ACHN (cell line): ENCODE results near the gene CAT.

Source experiments
- DNase-seq: peaks from one replicate; pipeline ENCODE4 v3.0.0-alpha.2; 2015
- in situ Hi-C: cut with HindIII; loops from 2 replicates; pipeline ENCODE4 v1.10.0; 2017; ENCODE audit warnings: low sequenced_read_pairs, low pct_ligation_motif_present, low pct_unique_long_range_greater_than_20kb

The CAT gene

DNA sequence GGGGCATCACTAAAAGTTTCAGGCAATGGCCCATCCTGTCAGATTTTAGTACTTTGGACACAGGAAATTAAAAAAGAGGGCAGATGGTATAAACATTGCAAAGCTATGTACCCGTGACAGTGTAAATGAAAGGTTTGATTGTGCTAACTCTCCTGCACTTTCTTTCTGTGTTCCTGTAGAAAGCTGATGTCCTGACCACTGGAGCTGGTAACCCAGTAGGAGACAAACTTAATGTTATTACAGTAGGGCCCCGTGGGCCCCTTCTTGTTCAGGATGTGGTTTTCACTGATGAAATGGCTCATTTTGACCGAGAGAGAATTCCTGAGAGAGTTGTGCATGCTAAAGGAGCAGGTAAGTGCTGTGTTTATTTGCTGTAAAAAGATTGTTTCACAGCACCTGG lies 10.3 kb downstream of the CAT start:
- no peak for DNase-seq
- in situ Hi-C loops: no loop called here

- DNase-seq: no peak
- in situ Hi-C loops: no loop called here
Observed at GRCh38 chr11:34451053-34451452, 12.3 kb downstream of the CAT start.

- no peak for DNase-seq
- in situ Hi-C loops: no loop called here
Observed at GRCh38 chr11:34454308-34455032, 15.7 kb downstream of the CAT start.

DNA sequence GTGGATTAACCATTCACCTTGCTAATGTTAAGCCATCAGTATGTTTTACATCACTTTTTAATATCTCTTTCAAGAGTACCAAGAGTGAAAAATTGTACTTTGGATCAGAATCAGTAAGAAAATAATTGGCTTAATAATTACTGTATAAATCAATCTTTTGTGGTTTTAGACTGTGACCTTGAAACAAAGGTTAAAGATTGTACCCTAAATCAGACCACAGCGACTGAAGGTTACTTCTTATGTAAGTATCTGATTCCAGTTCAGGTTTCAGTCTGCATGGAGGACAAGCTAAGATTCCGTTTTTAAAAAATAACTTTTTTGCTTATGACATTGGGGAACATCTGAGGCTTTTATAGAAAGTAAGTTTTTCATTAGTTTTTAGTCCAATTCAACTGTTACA lies 18.9 kb downstream of the CAT start:
- in situ Hi-C loops: no loop called here
- no peak for DNase-seq

DNA sequence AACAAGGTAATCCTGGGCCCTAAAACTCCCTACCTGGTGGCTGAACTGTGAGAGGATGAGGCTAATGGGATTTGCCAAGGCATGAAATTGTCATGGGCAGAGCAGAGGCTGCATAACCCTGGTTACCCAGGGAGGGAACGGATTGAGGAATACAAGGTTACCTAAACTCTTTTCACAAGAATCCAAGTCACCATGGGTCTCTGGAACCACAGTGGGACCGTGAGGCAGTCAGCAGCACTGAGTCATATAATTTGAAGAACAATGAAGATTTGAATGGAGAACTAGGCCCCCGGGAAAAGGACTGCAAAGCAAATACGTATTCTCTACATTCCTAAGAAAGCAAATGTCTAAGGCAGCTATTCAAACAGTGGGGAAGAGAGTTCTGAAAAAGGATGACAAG lies 19.8 kb downstream of the CAT start:
- in situ Hi-C loops: no loop called here
- no peak for DNase-seq

DNA sequence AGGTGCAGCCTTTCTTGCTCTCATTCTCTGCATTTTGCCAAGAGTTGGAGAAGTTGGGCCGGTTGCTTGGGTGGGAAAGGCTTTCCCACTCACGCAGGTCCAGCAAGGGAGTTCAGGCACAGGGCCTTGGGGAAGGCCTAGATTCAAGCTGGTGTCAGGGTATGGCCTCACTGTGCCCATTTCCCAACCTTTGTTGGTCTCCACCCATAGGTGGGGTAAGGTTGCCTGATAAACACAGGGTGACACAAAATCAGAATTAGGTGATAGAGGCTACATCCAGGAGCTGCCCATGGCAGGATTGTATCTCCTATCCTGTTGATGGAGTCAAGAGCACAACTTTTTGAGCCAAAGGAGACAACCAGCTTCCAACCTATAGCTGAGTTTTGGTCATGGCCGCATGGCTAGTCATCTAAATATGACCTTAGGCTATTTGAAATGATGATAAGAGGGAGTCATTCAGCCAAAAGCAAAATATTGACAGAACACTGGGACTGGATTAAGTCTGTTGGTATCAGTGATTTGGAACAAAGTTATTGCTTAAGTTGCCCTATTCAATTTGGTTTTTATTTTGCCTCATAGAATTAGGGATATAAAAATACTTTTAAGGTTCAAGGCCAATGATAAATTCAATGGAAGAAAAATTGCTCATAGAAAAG lies 20.9 kb downstream of the CAT start:
- no peak for DNase-seq
- in situ Hi-C loops: no loop called here

DNA sequence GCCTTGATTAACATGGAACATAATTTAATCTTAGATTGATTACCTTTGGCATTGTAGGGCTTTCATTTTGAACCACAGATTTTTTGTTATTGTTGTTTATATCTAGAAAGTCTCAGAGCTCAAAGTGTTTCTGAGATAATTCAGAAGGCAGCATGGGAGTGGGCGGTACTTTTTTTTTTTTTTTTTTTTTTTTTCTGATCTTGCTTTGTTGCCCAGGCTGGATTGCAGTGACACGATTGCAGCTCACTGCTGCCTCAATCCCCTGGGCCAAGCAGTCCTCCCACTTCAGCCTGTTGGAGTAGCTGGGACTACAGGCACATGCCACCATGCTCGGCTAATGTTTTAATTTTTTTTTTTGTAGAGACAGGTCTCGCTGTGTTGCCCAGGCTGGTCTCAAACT lies 21.5 kb downstream of the CAT start:
- in situ Hi-C loops: no loop called here
- no peak for DNase-seq

DNA sequence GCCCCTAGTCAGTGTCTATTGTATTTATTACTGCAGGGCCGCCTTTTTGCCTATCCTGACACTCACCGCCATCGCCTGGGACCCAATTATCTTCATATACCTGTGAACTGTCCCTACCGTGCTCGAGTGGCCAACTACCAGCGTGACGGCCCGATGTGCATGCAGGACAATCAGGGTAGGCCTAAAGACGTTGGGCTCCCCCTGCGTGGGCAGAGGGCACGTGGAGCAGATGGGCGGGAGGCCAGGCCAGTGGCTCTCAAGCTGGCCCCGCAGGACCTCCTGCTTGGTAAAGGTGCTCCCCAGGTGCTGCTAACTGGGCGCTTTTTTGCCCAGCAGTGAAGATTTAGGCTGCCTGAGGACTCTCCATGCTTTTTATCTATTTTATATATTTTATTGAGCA lies 22.5 kb downstream of the CAT start:
- no peak for DNase-seq
- in situ Hi-C loops: no loop called here

GRCh38 chr11:34464591-34465051 lies 25.9 kb downstream of the CAT start:
- no peak for DNase-seq
- in situ Hi-C loops: no loop called here

DNA sequence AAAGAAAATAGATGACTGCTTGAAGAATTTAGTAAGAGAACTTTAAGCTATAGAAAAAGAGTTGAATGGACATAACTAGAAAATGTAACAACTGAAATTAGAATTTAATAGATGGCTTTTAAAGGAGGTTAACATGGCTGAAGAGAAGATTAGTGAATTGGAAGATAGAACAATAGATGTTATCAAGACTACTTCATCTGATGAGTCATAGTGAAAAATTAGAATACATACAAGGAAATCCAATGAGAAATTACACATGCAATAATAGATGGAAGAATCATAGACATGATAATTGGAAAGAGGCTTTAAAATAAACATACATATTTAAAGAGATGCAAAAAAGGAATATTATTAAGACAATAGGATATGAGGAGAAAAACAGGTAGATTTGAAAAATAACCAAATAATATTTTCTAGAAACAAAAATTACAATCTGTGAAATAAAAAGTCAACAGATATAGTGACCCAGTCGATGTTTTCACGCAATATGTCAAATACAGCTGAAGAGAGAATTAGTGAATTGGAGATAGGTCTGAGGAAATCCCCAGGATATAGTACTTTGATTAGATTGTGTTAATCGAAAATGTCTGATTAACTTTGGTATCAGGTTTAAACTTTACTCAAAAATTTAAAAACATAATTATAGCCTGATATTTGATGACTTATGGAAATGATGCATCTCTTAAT lies 28.2 kb downstream of the CAT start:
- in situ Hi-C loops: no loop called here
- DNase-seq: no peak

- DNase-seq: peak; percentile 42
- in situ Hi-C loops: no loop called here
Observed at GRCh38 chr11:34468209-34468841, 29.6 kb downstream of the CAT start.

DNA sequence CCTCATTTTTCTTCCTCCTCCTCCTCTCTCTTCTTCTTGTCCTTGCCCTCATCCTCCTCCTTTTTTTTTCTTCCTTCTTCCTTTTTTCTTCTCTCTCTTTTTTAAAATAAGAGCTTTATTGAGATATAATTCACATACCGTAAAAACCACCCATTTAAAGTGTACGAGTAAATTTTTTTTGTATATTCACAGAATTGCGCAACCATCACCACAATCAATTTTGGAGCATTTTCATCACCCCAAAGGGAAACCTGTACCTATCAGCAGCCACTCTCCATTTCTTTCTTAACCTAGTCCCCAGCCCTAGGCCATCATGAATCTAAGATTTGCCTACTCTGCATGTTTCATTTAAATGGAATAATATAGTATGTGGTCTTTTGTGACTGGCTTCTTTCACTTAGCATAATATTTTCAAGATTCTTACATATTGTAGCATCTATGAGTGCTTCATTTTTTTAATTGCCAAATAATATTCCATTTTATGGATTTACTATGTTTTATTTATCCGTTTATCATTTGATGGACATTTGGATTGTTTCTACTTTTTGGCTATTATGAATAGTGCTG lies 35.0 kb downstream of the CAT start:
- in situ Hi-C loops: no loop called here
- no peak for DNase-seq

DNA sequence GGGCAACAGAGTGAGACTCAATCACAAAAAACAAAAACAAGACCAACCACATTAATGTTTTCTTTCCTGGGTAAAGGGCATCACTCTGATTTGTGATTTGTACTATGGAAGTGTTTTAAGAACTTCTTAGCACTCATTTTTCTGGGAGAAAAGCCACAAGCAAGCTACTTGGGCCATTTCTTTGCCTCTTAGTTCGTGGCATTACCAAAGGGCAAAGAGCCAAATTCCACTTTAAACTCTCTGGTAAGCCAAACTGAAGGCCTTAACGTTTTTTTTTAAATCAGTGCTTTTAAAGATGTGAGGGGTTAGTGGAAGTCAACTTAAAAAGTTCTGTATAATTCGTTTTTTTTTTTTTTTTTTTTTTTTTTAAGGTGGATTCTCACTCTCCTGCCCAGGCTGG lies 36.9 kb downstream of the CAT start:
- DNase-seq: no peak
- in situ Hi-C loops: loop anchor here (25.0 kb wide), 1 partner anchor 313 kb away; no protein-coding TSS in a partner anchor

DNA sequence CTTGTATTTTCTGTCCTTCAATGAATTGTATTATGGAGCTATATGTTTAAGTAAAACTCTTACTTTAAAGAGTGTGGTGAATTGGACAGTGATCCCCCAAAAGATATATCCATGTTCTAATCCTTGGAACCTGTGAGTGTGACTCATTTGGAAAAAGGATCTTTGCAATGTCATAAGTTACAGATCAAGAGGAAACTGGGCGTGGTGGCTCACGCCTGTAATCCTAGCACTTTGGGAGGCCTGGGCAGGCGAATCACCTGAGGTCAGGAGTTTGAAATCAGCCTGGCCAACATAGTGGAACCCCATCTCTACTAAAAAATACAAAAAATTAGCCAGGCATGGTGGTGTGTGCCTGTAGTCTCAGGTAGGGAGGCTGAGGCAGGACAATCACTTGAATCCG lies 38.1 kb downstream of the CAT start:
- in situ Hi-C loops: loop anchor here (25.0 kb wide), 1 partner anchor 315 kb away; no protein-coding TSS in a partner anchor
- no peak for DNase-seq

GRCh38 chr11:34478845-34479663 lies 40.3 kb downstream of the CAT start:
- DNase-seq: no peak
- in situ Hi-C loops: loop anchor here (25.0 kb wide), 1 partner anchor 317 kb away; no protein-coding TSS in a partner anchor

GRCh38 chr11:34480314-34480713 lies 41.6 kb downstream of the CAT start:
- in situ Hi-C loops: loop anchor here (25.0 kb wide), 1 partner anchor 318 kb away; no protein-coding TSS in a partner anchor
- DNase-seq: no peak

DNA sequence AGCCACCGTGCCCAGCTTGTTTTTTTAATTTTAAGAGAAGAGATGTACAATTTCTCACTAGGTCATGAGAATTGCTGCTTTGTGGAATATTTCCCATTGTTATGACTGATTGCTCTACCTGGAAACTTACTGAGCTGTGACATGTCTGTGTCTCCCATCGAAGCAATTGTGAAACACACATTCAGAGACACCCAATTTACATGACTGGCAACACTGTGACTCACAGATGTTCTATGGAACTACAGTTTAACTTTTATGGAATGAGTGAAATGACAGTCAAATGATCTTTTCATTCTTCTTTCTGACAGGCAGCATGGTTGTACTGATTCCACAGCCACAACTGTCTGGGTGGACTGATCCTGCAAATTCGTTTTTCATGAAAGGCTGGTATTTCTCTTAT lies 42.6 kb downstream of the CAT start:
- in situ Hi-C loops: loop anchor here (25.0 kb wide), 1 partner anchor 319 kb away; no protein-coding TSS in a partner anchor
- no peak for DNase-seq
